ENCODE results near the gene SLC32A1. TPM values are rescaled to one million over a fixed set of nuclear protein-coding genes. Genes with fewer than 3 reads are reported as not detected.

The SLC32A1 gene
- total and polyA plus RNA-seq, 9 donors: not detected

- Histone ChIP-seq H3K27ac (no peak overlapping the region), H3K4me1 (ENCODE audit: insufficient read depth) (peaks cover 1% of the 10 kb centered on the region), H3K27me3 (no peaks in the 10 kb centered on the region), H3K36me3 (no peaks in the 10 kb centered on the region), H3K4me3 (no peak overlapping the region), H3K9me3 (no peaks in the 10 kb centered on the region)
- TF ChIP-seq POLR2A (IDR thresholded peaks at IDR 0.05) (no peak), EP300 (IDR thresholded peaks at IDR 0.05) (no peak), CTCF (IDR thresholded peaks at IDR 0.05) (no peak)
- intact Hi-C loops (cut with DNase I): loop anchor here in 1 of 4 donors (10.0 kb wide), 1 partner anchor 85 kb away; no protein-coding TSS in a partner anchor
- WGBS, 3 donors: 6 to 7% (median 7%) methylated on average over 7 of the region's 7 CpGs
- DNase-seq: no peak
Observed at GRCh38 chr20:38729767-38730166, 5.5 kb downstream of the SLC32A1 start.

DNA sequence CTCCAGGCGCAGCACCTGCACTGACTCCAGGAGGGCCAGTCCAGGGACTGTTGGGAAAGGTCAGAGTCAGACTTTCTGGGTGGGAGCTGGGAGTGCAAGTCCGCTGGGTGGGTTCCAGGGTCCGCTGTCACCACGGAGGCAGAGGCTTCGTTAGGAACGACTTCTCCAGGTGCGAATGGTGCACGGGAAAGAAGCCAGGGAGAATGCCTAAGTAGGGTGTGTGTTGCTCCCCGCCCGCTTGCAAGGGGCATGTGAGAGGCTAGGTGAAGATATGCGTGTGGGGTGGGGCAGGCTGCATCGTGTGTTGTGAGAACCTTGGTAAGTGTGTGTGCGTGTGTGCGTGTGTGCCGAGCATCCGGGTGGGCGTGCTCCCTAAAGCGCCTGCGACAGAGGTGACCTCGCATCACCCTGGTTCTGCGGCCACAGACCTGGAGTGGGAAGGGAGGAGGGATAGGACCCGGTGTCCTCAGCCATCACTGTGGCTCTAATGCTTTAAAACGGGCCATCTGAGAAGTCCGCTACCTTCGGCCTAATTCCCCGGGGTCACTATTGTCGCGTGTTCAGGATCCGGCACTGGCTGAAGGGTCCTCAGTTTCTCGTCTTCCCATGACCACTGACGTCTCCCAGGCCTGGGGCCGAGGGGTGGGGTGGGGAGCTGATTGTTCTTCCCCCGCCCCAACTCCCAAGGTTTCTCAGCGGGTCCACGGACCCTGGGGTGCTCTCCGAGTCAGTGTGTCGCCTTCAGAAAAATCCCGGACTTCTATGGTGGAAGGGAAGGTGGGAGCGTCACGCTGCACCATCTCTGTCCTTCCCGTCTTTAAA is 6.1 kb downstream of the SLC32A1 start:
- H3K4me3 ChIP-seq: no peak overlapping the region
- H3K9me3 ChIP-seq: no peaks in the 10 kb centered on the region
- H3K27me3 ChIP-seq: no peaks in the 10 kb centered on the region
- DNase-seq: no peak
- 3 to 5% (median 4%) methylated on average over 41 of the region's 41 CpGs for WGBS, 3 donors
- no peak for TF ChIP-seq POLR2A (IDR thresholded peaks at IDR 0.05)
- TF ChIP-seq CTCF (IDR thresholded peaks at IDR 0.05): no peak
- no peak for TF ChIP-seq EP300 (IDR thresholded peaks at IDR 0.05)
- no peak overlapping the region for H3K27ac ChIP-seq
- intact Hi-C loops (cut with DNase I): loop anchor here in 1 of 4 donors (10.0 kb wide), 1 partner anchor 86 kb away; no protein-coding TSS in a partner anchor
- peaks cover 1% of the 10 kb centered on the region for H3K4me1 ChIP-seq (ENCODE audit: insufficient read depth)
- H3K36me3 ChIP-seq: no peaks in the 10 kb centered on the region

GRCh38 chr20:38730989-38731737 is 6.9 kb downstream of the SLC32A1 start:
- 0 to 5% (median 1%) methylated on average over 39 to 40 of the region's 40 CpGs for WGBS, 3 donors
- Histone ChIP-seq H3K27me3 (no peaks in the 10 kb centered on the region), H3K9me3 (no peaks in the 10 kb centered on the region), H3K36me3 (no peaks in the 10 kb centered on the region), H3K27ac (no peak overlapping the region), H3K4me1 (ENCODE audit: insufficient read depth) (peaks cover 1% of the 10 kb centered on the region), H3K4me3 (no peak overlapping the region)
- TF ChIP-seq EP300 (IDR thresholded peaks at IDR 0.05): no peak
- TF ChIP-seq CTCF (IDR thresholded peaks at IDR 0.05): peak; percentile 29 to 40 (median 38)
- DNase-seq: peak; percentile 18 to 61 (median 39)
- intact Hi-C loops (cut with DNase I): loop anchor here in 1 of 4 donors (10.0 kb wide), 1 partner anchor 86 kb away; no protein-coding TSS in a partner anchor

- Histone ChIP-seq H3K27ac (no peak overlapping the region), H3K36me3 (no peaks in the 10 kb centered on the region), H3K4me1 (ENCODE audit: insufficient read depth) (peaks cover 1% of the 10 kb centered on the region), H3K4me3 (no peak overlapping the region), H3K9me3 (no peaks in the 10 kb centered on the region), H3K27me3 (no peaks in the 10 kb centered on the region)
- no peak for DNase-seq
- WGBS, 3 donors: 44 to 53% (median 46%) methylated on average over 1 of the region's 1 CpG
- TF ChIP-seq EP300 (IDR thresholded peaks at IDR 0.05): no peak
- no peak for TF ChIP-seq POLR2A (IDR thresholded peaks at IDR 0.05)
- TF ChIP-seq CTCF (IDR thresholded peaks at IDR 0.05): no peak
- intact Hi-C loops (cut with DNase I): loop anchor here in 1 of 4 donors (10.0 kb wide), 1 partner anchor 87 kb away; no protein-coding TSS in a partner anchor
Observed at GRCh38 chr20:38731738-38732113, 7.4 kb downstream of the SLC32A1 start.

Measured in ovary (tissue), 9 donors.